ENCODE results near the gene LLGL2. TPM values are rescaled to one million over a fixed set of nuclear protein-coding genes. Genes with fewer than 3 reads are reported as not detected.
A peak's percentile ranks its signal among the peaks of the same experiment; 100 is the strongest.

Gene LLGL2
- total RNA-seq, 1 donor from 2014 or later = 14.8 TPM

GRCh38 chr17:75504347-75505151 is 20.9 kb upstream of the LLGL2 start:
- Histone ChIP-seq H3K27ac (ENCODE audit: low read depth, low read length) (no peak overlapping the region), H3K4me1 (ENCODE audit: insufficient read depth, low read length) (peaks cover 5% of the 10 kb centered on the region), H3K9ac (ENCODE audit: low read length) (no peak overlapping the region), H2AFZ (ENCODE audit: low read depth, low read length) (no peak overlapping the region), H3K9me3 (ENCODE audit: insufficient read depth, low read depth, low read length) (no peaks in the 10 kb centered on the region), H3K4me2 (ENCODE audit: low read length) (no peak overlapping the region), H3K79me2 (ENCODE audit: insufficient read depth, low read length) (peaks cover 12% of the 10 kb centered on the region), H3K4me3 (ENCODE audit: insufficient read depth, low read depth, low read length) (no peak overlapping the region), H3K36me3 (ENCODE audit: insufficient read depth, low read length) (no peaks in the 10 kb centered on the region), H4K20me1 (ENCODE audit: insufficient read depth, low read length) (peaks cover 18% of the 10 kb centered on the region), H3K27me3 (ENCODE audit: insufficient read depth, low read length) (no peaks in the 10 kb centered on the region)
- H3K4me3 Mint-ChIP-seq (ENCODE audit: unreplicated experiment) = no peak overlapping the region
- FAIRE-seq (no peak), DNase-seq (ENCODE audit: low read depth) (no peak)
- H3K27me3 Mint-ChIP-seq (ENCODE audit: low read depth, unreplicated experiment) = no peaks in the 10 kb centered on the region
- peaks cover 2% of the 10 kb centered on the region for H3K4me1 Mint-ChIP-seq (ENCODE audit: low read depth, unreplicated experiment)
- no peaks in the 10 kb centered on the region for H3K9me3 Mint-ChIP-seq (ENCODE audit: unreplicated experiment)
- no peak overlapping the region for H3K27ac Mint-ChIP-seq (ENCODE audit: unreplicated experiment)
- TF ChIP-seq EZH2 (IDR thresholded peaks at IDR 0.05; ENCODE audit: insufficient read depth, low read length) = no peak
- peak; percentile 24 for TF ChIP-seq CTCF (IDR thresholded peaks at IDR 0.05; ENCODE audit: insufficient read depth, low read depth, low read length)
- peaks cover 7% of the 10 kb centered on the region for H3K36me3 Mint-ChIP-seq (ENCODE audit: low read depth, unreplicated experiment)

GRCh38 chr17:75505152-75505409 is 20.4 kb upstream of the LLGL2 start:
- Mint-ChIP-seq H3K9me3 (ENCODE audit: unreplicated experiment) (no peaks in the 10 kb centered on the region), H3K36me3 (ENCODE audit: low read depth, unreplicated experiment) (peaks cover 9% of the 10 kb centered on the region), H3K4me1 (ENCODE audit: low read depth, unreplicated experiment) (peaks cover 2% of the 10 kb centered on the region), H3K27ac (ENCODE audit: unreplicated experiment) (peak overlapping the region; percentile 26), H3K4me3 (ENCODE audit: unreplicated experiment) (no peak overlapping the region), H3K27me3 (ENCODE audit: low read depth, unreplicated experiment) (no peaks in the 10 kb centered on the region)
- H3K4me3 ChIP-seq (ENCODE audit: insufficient read depth, low read depth, low read length) = no peak overlapping the region
- no peak overlapping the region for H2AFZ ChIP-seq (ENCODE audit: low read depth, low read length)
- no peak overlapping the region for H3K9ac ChIP-seq (ENCODE audit: low read length)
- H3K27me3 ChIP-seq (ENCODE audit: insufficient read depth, low read length) = no peaks in the 10 kb centered on the region
- H3K4me2 ChIP-seq (ENCODE audit: low read length) = no peak overlapping the region
- no peaks in the 10 kb centered on the region for H3K36me3 ChIP-seq (ENCODE audit: insufficient read depth, low read length)
- no peaks in the 10 kb centered on the region for H3K9me3 ChIP-seq (ENCODE audit: insufficient read depth, low read depth, low read length)
- H3K79me2 ChIP-seq (ENCODE audit: insufficient read depth, low read length) = peaks cover 14% of the 10 kb centered on the region
- no peak overlapping the region for H3K27ac ChIP-seq (ENCODE audit: low read depth, low read length)
- TF ChIP-seq CTCF (IDR thresholded peaks at IDR 0.05; ENCODE audit: insufficient read depth, low read depth, low read length) (no peak), EZH2 (IDR thresholded peaks at IDR 0.05; ENCODE audit: insufficient read depth, low read length) (no peak)
- H3K4me1 ChIP-seq (ENCODE audit: insufficient read depth, low read length) = peaks cover 5% of the 10 kb centered on the region
- H4K20me1 ChIP-seq (ENCODE audit: insufficient read depth, low read length) = peaks cover 23% of the 10 kb centered on the region
- FAIRE-seq (no peak), DNase-seq (ENCODE audit: low read depth) (no peak)

GRCh38 chr17:75505640-75506039 is 19.9 kb upstream of the LLGL2 start:
- Histone ChIP-seq H2AFZ (ENCODE audit: low read depth, low read length) (no peak overlapping the region), H3K36me3 (ENCODE audit: insufficient read depth, low read length) (no peaks in the 10 kb centered on the region), H3K4me1 (ENCODE audit: insufficient read depth, low read length) (peaks cover 5% of the 10 kb centered on the region), H3K4me2 (ENCODE audit: low read length) (no peak overlapping the region), H3K9me3 (ENCODE audit: insufficient read depth, low read depth, low read length) (no peaks in the 10 kb centered on the region), H4K20me1 (ENCODE audit: insufficient read depth, low read length) (peaks cover 29% of the 10 kb centered on the region), H3K4me3 (ENCODE audit: insufficient read depth, low read depth, low read length) (no peak overlapping the region), H3K27ac (ENCODE audit: low read depth, low read length) (no peak overlapping the region), H3K79me2 (ENCODE audit: insufficient read depth, low read length) (peaks cover 19% of the 10 kb centered on the region), H3K27me3 (ENCODE audit: insufficient read depth, low read length) (no peaks in the 10 kb centered on the region), H3K9ac (ENCODE audit: low read length) (no peak overlapping the region)
- Mint-ChIP-seq H3K27ac (ENCODE audit: unreplicated experiment) (no peak overlapping the region), H3K9me3 (ENCODE audit: unreplicated experiment) (no peaks in the 10 kb centered on the region), H3K36me3 (ENCODE audit: low read depth, unreplicated experiment) (peaks cover 9% of the 10 kb centered on the region), H3K4me1 (ENCODE audit: low read depth, unreplicated experiment) (peaks cover 2% of the 10 kb centered on the region), H3K27me3 (ENCODE audit: low read depth, unreplicated experiment) (no peaks in the 10 kb centered on the region), H3K4me3 (ENCODE audit: unreplicated experiment) (no peak overlapping the region)
- DNase-seq (ENCODE audit: low read depth) (no peak), FAIRE-seq (no peak)
- TF ChIP-seq CTCF (IDR thresholded peaks at IDR 0.05; ENCODE audit: insufficient read depth, low read depth, low read length) (no peak), EZH2 (IDR thresholded peaks at IDR 0.05; ENCODE audit: insufficient read depth, low read length) (no peak)

All from astrocyte (in vitro differentiated cells and primary cell).